Measurements from ENCODE around the gene MRPL14. TPM values are rescaled to one million over a fixed set of nuclear protein-coding genes. Genes with fewer than 3 reads are reported as not detected.
A peak's percentile ranks its signal among the peaks of the same experiment; 100 is the strongest.

MRPL14 gene
- total and polyA plus RNA-seq, 2 of the 4 experiments (the other 2 are of a cell fraction) = 43.7 to 87.9 TPM

DNA sequence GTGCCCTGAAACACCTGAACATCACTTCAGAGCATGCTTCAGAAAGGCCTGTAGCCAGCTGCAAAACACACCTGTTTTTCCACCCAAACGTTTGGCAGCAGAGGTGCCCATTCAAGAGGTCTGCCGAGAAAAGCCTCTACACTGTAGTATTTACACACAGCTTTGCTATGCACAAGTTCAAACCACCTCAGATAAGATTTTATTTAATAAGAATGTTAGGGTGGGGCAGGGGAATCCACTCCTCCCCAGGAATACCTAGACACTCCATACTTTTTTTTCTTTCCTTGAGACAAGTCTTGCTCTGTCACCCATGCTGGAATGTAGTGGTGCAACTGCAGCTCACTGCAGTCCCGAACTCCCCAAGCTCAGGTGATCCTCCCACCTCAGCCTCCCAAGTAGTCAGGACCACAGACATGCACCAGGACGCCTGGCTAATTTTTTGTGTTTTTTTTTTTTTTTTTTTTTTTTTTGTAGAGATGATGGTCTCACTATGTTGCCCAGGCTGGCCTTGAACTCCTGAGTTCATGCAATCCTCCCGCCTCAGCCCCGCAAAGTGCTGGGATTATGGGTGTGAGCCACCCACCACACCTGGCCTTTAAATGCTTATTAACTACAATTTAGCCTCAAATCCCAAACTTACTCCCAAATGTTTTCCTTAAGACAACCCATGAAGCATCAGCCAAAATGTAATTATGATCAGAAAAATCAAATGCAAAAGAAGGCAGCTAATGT lies 9.7 kb downstream of the MRPL14 start (continued):
- TF ChIP-seq SMC3 (IDR thresholded peaks at IDR 0.05; ENCODE audit: low read depth, low read length) = no peak

- in situ Hi-C loops (cut with MboI; ENCODE audit: low sequenced_read_pairs) (no loop called here), dilution Hi-C loops (cut with HindIII; ENCODE audit: low sequenced_read_pairs, unreplicated experiment) (no loop called here), intact Hi-C loops (cut with micrococcal nuclease) (no loop called here)
- peak overlapping the region; percentile 97 for H2BK5ac ChIP-seq (ENCODE audit: low read depth, low read length, poor library complexity, severe bottlenecking)
- peak overlapping the region; percentile 87 for H3K23ac ChIP-seq (ENCODE audit: low read depth, low read length)
- peaks cover 18% of the 10 kb centered on the region for H3K36me3 ChIP-seq (ENCODE audit: control insufficient read depth, insufficient read depth, low read length)
- H2AK5ac ChIP-seq (ENCODE audit: low read depth, low read length) = peak overlapping the region; percentile 92
- no peak overlapping the region for H2AFZ ChIP-seq (replicated peaks; ENCODE audit: low read length, poor library complexity)
- no peaks in the 10 kb centered on the region for H3K27me3 ChIP-seq (ENCODE audit: control insufficient read depth, insufficient read depth, low read length)
- CTCF ChIA-PET = interaction anchor here (0.6 to 1.5 kb wide), 6 partner anchors 16 to 162 kb away, joined by 3 to 5 read pairs (median 3); no protein-coding TSS in a partner anchor
- POLR2A ChIA-PET (ENCODE audit: unreplicated experiment) = no interaction called here
- H3K18ac ChIP-seq (ENCODE audit: low read depth, low read length) = peak overlapping the region; percentile 89
- no TSS peak for BruUV-seq (replicated peaks)
- DNase-seq (peak; percentile 93), ATAC-seq (ENCODE audit: low read depth) (peak; percentile 84)
- peak overlapping the region; percentile 94 for H2AK9ac ChIP-seq (replicated peaks; ENCODE audit: low read depth, low read length, poor library complexity)
- H2BK120ac ChIP-seq (ENCODE audit: low read depth, low read length) = peak overlapping the region; percentile 92
- H4K20me1 ChIP-seq (ENCODE audit: insufficient read depth, low read length) = peaks cover 47% of the 10 kb centered on the region
- H4K5ac ChIP-seq (ENCODE audit: low read depth, low read length) = peak overlapping the region; percentile 89
- no peaks in the 10 kb centered on the region for H3K9me3 ChIP-seq (ENCODE audit: control insufficient read depth, insufficient read depth, low read length)
- WGBS, 2 experiments (ENCODE audit: extremely low coverage in 2 of 2, insufficient read length in 1 of 2) = 0% methylated on average over 1 of the region's 4 CpGs; no CpG with 5 or more reads in 1 of the 2 experiments
- peak overlapping the region; percentile 88 for H3K4me2 ChIP-seq (ENCODE audit: low read depth, low read length)
- peak overlapping the region; percentile 96 for H2BK20ac ChIP-seq (ENCODE audit: low read depth, low read length)
- H3K9me1 ChIP-seq (ENCODE audit: insufficient read depth, low read length) = peaks cover 48% of the 10 kb centered on the region
- peaks cover 46 to 86% of the 10 kb centered on the region in 2 experiments for H3K79me1 ChIP-seq (ENCODE audit: low read depth in 1 of 2, low read length in 2 of 2)
- H4K8ac ChIP-seq (ENCODE audit: low read depth in 2 of 2, low read length in 2 of 2) = peak overlapping the region; percentile 52 to 85; a peak in 3 of 4 replicates
- peak overlapping the region; percentile 92 for H3K4ac ChIP-seq (ENCODE audit: low read depth, low read length)
- H3K4me1 ChIP-seq (ENCODE audit: control insufficient read depth, insufficient read depth, low read length) = peaks cover 39% of the 10 kb centered on the region
- peak; percentile 88 for TF ChIP-seq NFE2L2 (IDR thresholded peaks at IDR 0.05; ENCODE audit: low read depth, low read length)
- TF ChIP-seq MAZ (IDR thresholded peaks at IDR 0.05; ENCODE audit: borderline replicate concordance, low read depth, low read length) = 0 out of 2 replicates have a peak, but pooled peaks have one; percentile 20
- peak; percentile 85 for TF ChIP-seq MAFK (IDR thresholded peaks at IDR 0.05; ENCODE audit: low read depth, low read length)
- peak; percentile 30; the same call in 1 of the 2 replicates for TF ChIP-seq BHLHE40 (IDR thresholded peaks at IDR 0.05; ENCODE audit: low read depth, low read length)
- TF ChIP-seq RCOR1 (IDR thresholded peaks at IDR 0.05; ENCODE audit: insufficient replicate concordance, low read length) = no peak
- peak overlapping the region; percentile 85 for H3K14ac ChIP-seq (replicated peaks; ENCODE audit: low read depth, low read length)
- H4K91ac ChIP-seq (ENCODE audit: insufficient read depth, low read depth, low read length) = peak overlapping the region; percentile 78
- H3K56ac ChIP-seq (ENCODE audit: extremely low read depth, insufficient read depth, low read length) = peak overlapping the region; percentile 63
- H3K9ac ChIP-seq (ENCODE audit: low read depth, low read length) = peak overlapping the region; percentile 41
- H2BK15ac ChIP-seq (ENCODE audit: low read depth, low read length) = peak overlapping the region; percentile 10; the same call in 2 of the 3 replicates
- H3K4me3 ChIP-seq (ENCODE audit: insufficient read depth, low read depth, low read length) = peak overlapping the region; percentile 14; the same call in 1 of the 2 replicates
- H3K27ac ChIP-seq (ENCODE audit: insufficient read depth, low read length) = peak overlapping the region; percentile 89
Measured at GRCh38 chr6:44116641-44117382, 10.4 kb downstream of the MRPL14 start.

Measured in IMR-90 (cell line).